HEK293 (cell line): ENCODE measurements around the gene HTR6.

ENCODE experiments used
- CTCF ChIA-PET: fragments of 350-600 bp; formaldehyde crosslinking; extraction: SDS; loops from one replicate; lab custom pipeline; 2021; ENCODE audit warnings: antibody characterized with exemption; lab: Yijun Ruan, JAX
- POLR2A ChIA-PET: fragments of 300-600 bp; formaldehyde crosslinking; extraction: SDS; loops from one replicate; lab custom pipeline; 2020; ENCODE audit warnings: antibody characterized with exemption, inconsistent platforms; lab: Yijun Ruan, JAX
- H3K27ac ChIP-seq: fragments of 200-500 bp; sonication (Bioruptor generic); 2 replicates; pipeline ENCODE4 v1.5.1; 2014; ENCODE audit warnings: low read depth, low read length, control low read depth, inconsistent platforms; ENCODE audit errors: extremely low read depth
- H3K36me3 ChIP-seq, 2 experiments: fragments of 200-500 bp in 1 of 2; sonication (Bioruptor generic) in 1 of 2; 1 replicate in 1 of 2; 2 replicates in 1 of 2; pipeline ENCODE4 v1.5.1; 2014 to 2017; ENCODE audit warnings: inconsistent platforms in 2 of 2, low read length in 2 of 2; ENCODE audit not compliant: control insufficient read depth in 2 of 2, insufficient read depth in 1 of 2
- H3K4me1 ChIP-seq: fragments of 200-500 bp; sonication (Bioruptor generic); 2 replicates; pipeline ENCODE4 v1.5.1; 2014; ENCODE audit warnings: mild to moderate bottlenecking, low read length, inconsistent platforms; ENCODE audit not compliant: control insufficient read depth, insufficient read depth
- H3K4me3 ChIP-seq: 2 replicates; pipeline ENCODE4 v1.5.1; 2011; ENCODE audit warnings: low read depth, mild to moderate bottlenecking, control low read depth, low read length, moderate library complexity
- H3K9me3 ChIP-seq: fragments of 200-500 bp; sonication (Bioruptor generic); 2 replicates; pipeline ENCODE4 v1.5.1; 2014; ENCODE audit warnings: low read depth, low read length, inconsistent platforms; ENCODE audit not compliant: control insufficient read depth, insufficient read depth
- ATF2 ChIP-seq: fragments of 450-650 bp; formaldehyde crosslinking; IDR thresholded peaks from 2 replicates; pipeline ENCODE4 v1.5.1; 2016; ENCODE audit warnings: missing biosample characterization, missing genetic modification characterization, low read depth
- GFI1B ChIP-seq: fragments of 450-650 bp; formaldehyde crosslinking; IDR thresholded peaks from 2 replicates; pipeline ENCODE4 v1.5.1; 2016; ENCODE audit warnings: missing biosample characterization, missing genetic modification characterization
- KLF17 ChIP-seq: fragments of 450-650 bp; formaldehyde crosslinking; IDR thresholded peaks from 2 replicates; pipeline ENCODE4 v1.5.1; 2016; ENCODE audit warnings: missing biosample characterization, missing genetic modification characterization
- MYNN ChIP-seq: fragments of 450-650 bp; formaldehyde crosslinking; IDR thresholded peaks from 2 replicates; pipeline ENCODE4 v1.5.1; 2016; ENCODE audit warnings: missing biosample characterization, missing genetic modification characterization, borderline replicate concordance
- ZNF133 ChIP-seq: fragments of 450-650 bp; formaldehyde crosslinking; IDR thresholded peaks from 2 replicates; pipeline ENCODE4 v1.5.1; 2016; ENCODE audit warnings: missing biosample characterization, missing genetic modification characterization
- ZNF24 ChIP-seq: fragments of 450-650 bp; formaldehyde crosslinking; IDR thresholded peaks from 2 replicates; pipeline ENCODE4 v1.5.1; 2016; ENCODE audit warnings: missing biosample characterization, missing genetic modification characterization
- ZNF280C ChIP-seq: fragments of 450-650 bp; formaldehyde crosslinking; IDR thresholded peaks from 2 replicates; pipeline ENCODE4 v1.5.1; 2016; ENCODE audit warnings: missing biosample characterization, missing genetic modification characterization
- ZNF280D ChIP-seq: fragments of 450-650 bp; formaldehyde crosslinking; IDR thresholded peaks from 2 replicates; pipeline ENCODE4 v1.5.1; 2016; ENCODE audit warnings: missing biosample characterization, missing genetic modification characterization
- ZNF433 ChIP-seq: fragments of 450-650 bp; formaldehyde crosslinking; IDR thresholded peaks from 2 replicates; pipeline ENCODE4 v1.5.1; 2016; ENCODE audit warnings: missing biosample characterization, missing genetic modification characterization, low read depth
- ZNF521 ChIP-seq: fragments of 450-650 bp; formaldehyde crosslinking; IDR thresholded peaks from 2 replicates; pipeline ENCODE4 v1.5.1; 2017; ENCODE audit warnings: missing biosample characterization, mild to moderate bottlenecking, missing genetic modification characterization
- ZNF544 ChIP-seq: fragments of 450-650 bp; formaldehyde crosslinking; IDR thresholded peaks from 2 replicates; pipeline ENCODE4 v1.5.0; 2017; ENCODE audit warnings: missing biosample characterization, missing genetic modification characterization
- ZNF560 ChIP-seq: fragments of 450-650 bp; formaldehyde crosslinking; IDR thresholded peaks from 2 replicates; pipeline ENCODE4 v1.5.1; 2017; ENCODE audit warnings: missing biosample characterization, missing genetic modification characterization, borderline replicate concordance
- ZNF571 ChIP-seq: fragments of 450-650 bp; formaldehyde crosslinking; IDR thresholded peaks from 2 replicates; pipeline ENCODE4 v1.5.0; 2017; ENCODE audit warnings: missing biosample characterization, missing genetic modification characterization
- ZNF580 ChIP-seq: fragments of 450-650 bp; formaldehyde crosslinking; IDR thresholded peaks from 2 replicates; pipeline ENCODE4 v1.5.1; 2016; ENCODE audit warnings: missing biosample characterization, missing genetic modification characterization
- ZNF596 ChIP-seq: fragments of 450-650 bp; IDR thresholded peaks from 2 replicates; pipeline ENCODE4 v1.5.0; 2018; ENCODE audit warnings: missing biosample characterization, mild to moderate bottlenecking, missing genetic modification characterization, moderate library complexity
- ZNF600 ChIP-seq: fragments of 450-650 bp; formaldehyde crosslinking; IDR thresholded peaks from 2 replicates; pipeline ENCODE4 v1.5.1; 2016; ENCODE audit warnings: missing biosample characterization, missing genetic modification characterization
- ZNF623 ChIP-seq: fragments of 450-650 bp; formaldehyde crosslinking; IDR thresholded peaks from 2 replicates; pipeline ENCODE4 v1.5.1; 2016; ENCODE audit warnings: missing biosample characterization, missing genetic modification characterization
- ZNF654 ChIP-seq: fragments of 450-650 bp; formaldehyde crosslinking; IDR thresholded peaks from 2 replicates; pipeline ENCODE4 v1.5.1; 2016; ENCODE audit warnings: low read depth, missing biosample characterization, missing genetic modification characterization
- ZNF664 ChIP-seq: fragments of 450-650 bp; formaldehyde crosslinking; IDR thresholded peaks from 2 replicates; pipeline ENCODE4 v1.5.1; 2016; ENCODE audit warnings: missing biosample characterization, missing genetic modification characterization
- ZNF768 ChIP-seq: fragments of 450-650 bp; formaldehyde crosslinking; IDR thresholded peaks from 2 replicates; pipeline ENCODE4 v1.5.1; 2018; ENCODE audit warnings: missing biosample characterization, mild to moderate bottlenecking, missing genetic modification characterization
- ZSCAN23 ChIP-seq: fragments of 450-650 bp; formaldehyde crosslinking; IDR thresholded peaks from 2 replicates; pipeline ENCODE4 v1.5.1; 2016; ENCODE audit warnings: missing biosample characterization, missing genetic modification characterization

The HTR6 gene

GRCh38 chr1:19683351-19683750 is 18.7 kb downstream of the HTR6 start:
- TF ChIP-seq ZNF560 (tag by site-specific recombination) (no peak), ZNF664 (tag by site-specific recombination) (no peak), ATF2 (tag by site-specific recombination) (no peak), ZNF623 (tag by site-specific recombination) (no peak)
- Histone ChIP-seq H3K27ac (no peak overlapping the region), H3K4me3 (no peak overlapping the region), H3K36me3 (no peaks in the 10 kb centered on the region), H3K9me3 (no peaks in the 10 kb centered on the region), H3K4me1 (no peaks in the 10 kb centered on the region)
- CTCF ChIA-PET, result no interaction called here
- POLR2A ChIA-PET, result interaction anchor here (0.6 to 0.7 kb wide), 3 partner anchors 22 to 668 kb away, joined by 3 to 13 read pairs (median 3); no protein-coding TSS in a partner anchor

GRCh38 chr1:19684677-19685076 is 20.0 kb downstream of the HTR6 start:
- Histone ChIP-seq H3K27ac (no peak overlapping the region), H3K4me3 (no peak overlapping the region), H3K4me1 (no peaks in the 10 kb centered on the region), H3K9me3 (no peaks in the 10 kb centered on the region), H3K36me3 (no peaks in the 10 kb centered on the region)
- POLR2A ChIA-PET, result no interaction called here
- CTCF ChIA-PET, result interaction anchor here (0.7 to 3.8 kb wide), 2 partner anchors 16 to 23 kb away, joined by 5 to 18 read pairs; no protein-coding TSS in a partner anchor
- TF ChIP-seq GFI1B (tag by site-specific recombination) (no peak), ZNF24 (tag by site-specific recombination) (no peak), ZNF600 (tag by site-specific recombination) (no peak), KLF17 (tag by site-specific recombination) (no peak), ZNF521 (tag by site-specific recombination) (no peak), ZNF433 (no peak)

GRCh38 chr1:19685994-19686393 is 21.3 kb downstream of the HTR6 start:
- H3K4me1 ChIP-seq, result no peaks in the 10 kb centered on the region
- TF ChIP-seq ZSCAN23 (tag by site-specific recombination), result no peak
- no peak for TF ChIP-seq ZNF623 (tag by site-specific recombination)
- no peak for TF ChIP-seq ZNF571 (tag by site-specific recombination)
- TF ChIP-seq ZNF768 (tag by site-specific recombination), result 0 out of 2 replicates have a peak, but pooled peaks have one; percentile 68
- TF ChIP-seq ZNF133 (tag by site-specific recombination), result no peak
- TF ChIP-seq ZNF544 (tag by site-specific recombination), result no peak
- no peak for TF ChIP-seq ZNF654 (tag by site-specific recombination)
- TF ChIP-seq, all 188 proteins: peak for 1
- H3K27ac ChIP-seq, result no peak overlapping the region
- H3K36me3 ChIP-seq, result no peaks in the 10 kb centered on the region
- ChIA-PET CTCF (interaction anchor here (0.7 to 3.8 kb wide), 4 partner anchors 18 to 24 kb away, joined by 3 to 18 read pairs (median 4); no protein-coding TSS in a partner anchor), POLR2A (no interaction called here)
- H3K4me3 ChIP-seq, result no peak overlapping the region
- H3K9me3 ChIP-seq, result no peaks in the 10 kb centered on the region

- ChIA-PET POLR2A (no interaction called here), CTCF (interaction anchor here (0.7 to 3.8 kb wide), 2 partner anchors 8 to 26 kb away, joined by 3 to 18 read pairs; no protein-coding TSS in a partner anchor)
- H3K9me3 ChIP-seq, result no peaks in the 10 kb centered on the region
- no peaks in the 10 kb centered on the region for H3K4me1 ChIP-seq
- H3K36me3 ChIP-seq, result no peaks in the 10 kb centered on the region
- no peak overlapping the region for H3K4me3 ChIP-seq
- H3K27ac ChIP-seq, result no peak overlapping the region
- TF ChIP-seq ZNF280C (tag by site-specific recombination), result no peak
- no peak for TF ChIP-seq ZNF596 (tag by site-specific recombination)
- TF ChIP-seq ZNF280D (tag by site-specific recombination), result peak; percentile 87; the same call in 1 of the 2 replicates
- peak; percentile 72; the same call in 1 of the 2 replicates for TF ChIP-seq ZNF580 (tag by site-specific recombination)
- no peak for TF ChIP-seq MYNN (tag by site-specific recombination)
Observed at GRCh38 chr1:19687414-19687813, 22.7 kb downstream of the HTR6 start.
